Activated CD4-positive, alpha-beta T cell treated with anti-CD3 and anti-CD28 coated beads, Interleukin-2, amount 10 ng/mL, durations not matched to agents 24 days and 14 days (primary cell): ENCODE results near the gene PROX1. TPM values are rescaled to one million over a fixed set of nuclear protein-coding genes. Genes with fewer than 3 reads are reported as not detected.

ENCODE experiments used
- DNase-seq: peaks from one replicate; pipeline ENCODE4 v3.0.0; 2022
- H3K27ac Mint-ChIP-seq: one replicate; pipeline ENCODE4 v1.8.0; 2022; ENCODE audit warnings: mild to moderate bottlenecking, mixed read lengths
- H3K27me3 Mint-ChIP-seq: one replicate; pipeline ENCODE4 v1.8.0; 2022; ENCODE audit warnings: mixed read lengths
- H3K36me3 Mint-ChIP-seq: one replicate; pipeline ENCODE4 v1.8.0; 2022; ENCODE audit warnings: low read depth, mild to moderate bottlenecking, mixed read lengths
- H3K4me1 Mint-ChIP-seq: one replicate; pipeline ENCODE4 v1.8.0; 2021; ENCODE audit warnings: mixed read lengths
- H3K4me3 Mint-ChIP-seq: one replicate; pipeline ENCODE4 v1.8.0; 2022; ENCODE audit warnings: mild to moderate bottlenecking, moderate library complexity, mixed read lengths
- H3K9me3 Mint-ChIP-seq: one replicate; pipeline ENCODE4 v1.8.0; 2021; ENCODE audit warnings: mixed read lengths
- intact Hi-C: fragments of 100-400 bp; cut with micrococcal nuclease; formaldehyde crosslinking; loops from one replicate; pipeline ENCODE4 v1.15.1; 2023
- total RNA-seq: library from RNA; stranded (reverse); gene quantifications from 2 replicates; pipeline ENCODE4 v1.2.3, GENCODE V29; 2022

Gene PROX1
- total RNA-seq, 1 donor from 2014 or later, result not detected

DNA sequence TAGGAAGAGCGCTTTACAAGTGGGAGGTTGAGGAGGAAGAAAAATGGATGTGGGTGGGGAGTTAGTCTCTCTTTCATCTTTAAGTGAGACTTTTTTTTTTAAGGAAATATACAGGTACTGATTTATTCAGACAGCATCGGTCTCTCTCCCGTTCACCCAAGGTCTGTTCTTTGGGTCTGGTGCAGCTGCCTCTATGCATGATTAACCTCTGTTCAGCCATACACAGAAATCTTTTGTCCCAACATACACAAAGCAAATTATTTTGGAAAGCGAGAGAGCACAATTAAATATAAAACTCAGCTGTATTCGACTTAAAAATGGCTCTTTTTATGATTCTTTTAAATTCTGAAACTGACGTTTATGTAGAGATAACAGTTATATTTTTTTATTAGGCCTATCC lies 11.0 kb downstream of the PROX1 start:
- no peak for DNase-seq
- Mint-ChIP-seq H3K9me3 (no peaks in the 10 kb centered on the region), H3K36me3 (no peaks in the 10 kb centered on the region), H3K4me3 (no peak overlapping the region), H3K27ac (no peak overlapping the region), H3K27me3 (peaks cover 19% of the 10 kb centered on the region), H3K4me1 (no peaks in the 10 kb centered on the region)
- intact Hi-C loops, result no loop called here

DNA sequence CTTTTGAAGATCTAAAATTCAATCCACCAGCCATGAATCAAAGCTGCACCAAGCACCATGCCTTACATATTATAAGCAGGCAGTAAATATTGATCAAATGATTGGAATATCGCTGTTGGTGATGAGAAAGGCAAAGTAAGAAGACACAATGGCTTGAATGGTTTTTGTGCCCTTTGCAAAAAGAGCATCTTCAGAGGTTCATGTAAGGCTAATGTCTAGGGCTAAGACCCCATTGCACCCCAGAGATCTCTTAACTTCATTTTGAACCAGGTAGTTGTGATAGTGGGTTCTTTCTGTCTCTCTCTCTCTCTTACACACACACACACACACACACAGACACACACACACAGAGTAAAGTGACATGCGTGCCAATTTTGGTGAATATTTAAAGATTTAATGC lies 12.0 kb downstream of the PROX1 start:
- no peaks in the 10 kb centered on the region for H3K9me3 Mint-ChIP-seq

DNA sequence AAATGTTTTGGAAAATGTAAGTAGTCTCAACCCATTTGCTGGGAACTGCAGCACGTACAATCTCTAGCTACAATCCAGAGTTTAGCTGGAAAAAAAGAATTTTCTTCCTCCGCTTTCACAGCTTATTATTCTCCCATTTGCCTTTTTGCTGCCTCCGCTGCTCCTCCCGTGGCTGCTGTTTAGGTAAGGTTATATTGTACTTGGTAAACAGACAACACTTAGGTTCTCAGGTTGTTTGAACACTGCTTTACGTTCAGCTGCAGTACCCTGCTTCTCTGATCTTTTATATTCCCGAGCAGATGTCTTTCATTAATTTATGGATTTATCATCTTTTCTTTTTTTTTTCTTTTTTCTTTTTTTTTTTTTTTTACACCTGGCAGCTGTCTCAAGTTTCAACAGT lies 14.3 kb downstream of the PROX1 start:
- intact Hi-C loops, result no loop called here
- Mint-ChIP-seq H3K4me1 (no peaks in the 10 kb centered on the region), H3K36me3 (no peaks in the 10 kb centered on the region), H3K27ac (no peak overlapping the region), H3K27me3 (peaks cover 20% of the 10 kb centered on the region), H3K4me3 (no peak overlapping the region), H3K9me3 (no peaks in the 10 kb centered on the region)
- no peak for DNase-seq

More for the DNA sequence above, 12.0 kb downstream of the PROX1 start:
- peaks cover 17% of the 10 kb centered on the region for H3K27me3 Mint-ChIP-seq
- intact Hi-C loops, result no loop called here
- no peak overlapping the region for H3K27ac Mint-ChIP-seq
- no peak for DNase-seq
- H3K36me3 Mint-ChIP-seq, result no peaks in the 10 kb centered on the region
- no peaks in the 10 kb centered on the region for H3K4me1 Mint-ChIP-seq
- no peak overlapping the region for H3K4me3 Mint-ChIP-seq

DNA sequence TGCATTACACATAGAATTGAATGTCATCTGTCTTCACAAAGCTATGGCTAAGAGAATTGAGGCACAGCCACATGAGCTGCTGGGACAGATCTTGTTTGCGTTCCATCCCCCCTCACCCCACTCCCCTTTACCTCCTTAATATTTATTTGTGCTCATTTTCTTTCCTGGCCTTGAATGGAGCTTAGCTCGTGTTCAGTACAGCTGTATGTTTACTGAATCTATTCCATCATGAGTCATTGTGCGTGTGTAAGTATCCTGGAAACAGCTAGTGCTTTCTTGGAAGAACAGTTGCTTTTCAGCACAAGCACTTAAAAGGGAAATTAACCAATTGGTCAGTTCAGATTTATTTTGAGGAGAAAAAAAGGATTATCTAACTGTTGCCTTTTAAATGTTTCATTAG lies 14.7 kb downstream of the PROX1 start:
- H3K27ac Mint-ChIP-seq, result no peak overlapping the region
- H3K4me3 Mint-ChIP-seq, result no peak overlapping the region
- H3K36me3 Mint-ChIP-seq, result no peaks in the 10 kb centered on the region
- peaks cover 20% of the 10 kb centered on the region for H3K27me3 Mint-ChIP-seq
- intact Hi-C loops, result no loop called here
- H3K9me3 Mint-ChIP-seq, result no peaks in the 10 kb centered on the region
- H3K4me1 Mint-ChIP-seq, result no peaks in the 10 kb centered on the region
- DNase-seq, result no peak

DNA sequence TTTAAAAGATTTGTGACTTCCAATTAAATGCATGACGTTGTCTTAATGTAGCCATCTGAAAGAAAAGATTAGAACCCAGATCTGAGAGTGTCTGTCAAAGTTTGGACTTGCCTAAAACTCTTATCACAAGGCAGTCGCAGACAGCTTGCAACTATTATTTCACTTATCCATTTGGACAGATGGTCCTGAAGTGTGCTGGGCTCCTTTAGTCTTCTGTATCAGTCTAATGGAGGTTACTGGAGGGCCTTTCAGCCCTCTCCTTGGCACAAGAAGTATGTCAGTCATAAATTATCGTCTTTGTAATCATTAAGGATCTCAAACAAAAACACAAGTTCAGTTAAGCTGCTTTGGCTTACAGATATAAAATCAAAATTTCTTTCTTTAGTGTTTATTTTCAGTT lies 15.5 kb downstream of the PROX1 start:
- no peak for DNase-seq
- Mint-ChIP-seq H3K36me3 (no peaks in the 10 kb centered on the region), H3K4me3 (no peak overlapping the region), H3K9me3 (no peaks in the 10 kb centered on the region), H3K4me1 (no peaks in the 10 kb centered on the region), H3K27me3 (peaks cover 20% of the 10 kb centered on the region), H3K27ac (no peak overlapping the region)
- intact Hi-C loops, result no loop called here

DNA sequence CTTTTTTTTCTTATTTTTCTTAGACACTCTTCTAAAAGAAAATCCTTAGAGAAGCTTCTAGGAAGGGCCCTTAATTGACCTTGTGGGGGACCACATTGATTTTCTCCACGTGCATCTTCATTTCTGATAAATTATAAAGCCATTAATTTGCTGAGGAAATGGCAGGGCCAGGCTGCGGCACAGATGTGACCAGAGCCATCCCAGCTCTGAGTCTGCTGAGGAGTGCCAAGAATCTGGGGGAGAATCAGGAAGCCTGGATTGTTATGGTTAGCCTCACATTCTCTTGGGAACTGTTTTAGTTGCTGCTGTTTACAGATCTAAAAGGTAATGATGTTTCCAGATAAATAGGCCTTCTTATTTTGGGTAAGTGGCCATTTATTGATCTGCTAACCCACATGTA lies 16.2 kb downstream of the PROX1 start:
- DNase-seq, result no peak
- no peak overlapping the region for H3K4me3 Mint-ChIP-seq
- no peak overlapping the region for H3K27ac Mint-ChIP-seq
- no peaks in the 10 kb centered on the region for H3K4me1 Mint-ChIP-seq
- no peaks in the 10 kb centered on the region for H3K9me3 Mint-ChIP-seq
- intact Hi-C loops, result no loop called here
- H3K27me3 Mint-ChIP-seq, result peaks cover 19% of the 10 kb centered on the region
- no peaks in the 10 kb centered on the region for H3K36me3 Mint-ChIP-seq

DNA sequence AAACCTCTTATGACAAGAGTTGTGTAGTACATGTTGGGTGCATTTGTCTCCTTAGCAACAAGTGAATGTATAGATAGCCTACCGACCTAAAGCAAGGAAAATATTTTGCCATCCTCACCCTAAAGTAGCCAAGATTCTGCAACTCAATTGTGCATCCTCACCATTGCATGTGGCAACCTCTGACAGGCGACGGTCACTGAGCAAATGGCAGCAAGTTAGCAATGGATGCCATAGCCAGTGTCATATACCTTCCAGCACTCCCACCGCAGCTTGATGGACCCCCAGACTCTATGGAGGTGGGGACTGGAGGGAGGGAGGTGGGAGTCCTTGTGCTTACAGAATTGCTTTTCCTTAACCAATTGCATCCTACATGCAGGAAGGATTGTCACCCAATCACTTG lies 17.0 kb downstream of the PROX1 start:
- H3K4me1 Mint-ChIP-seq, result no peaks in the 10 kb centered on the region
- intact Hi-C loops, result no loop called here
- no peak overlapping the region for H3K4me3 Mint-ChIP-seq
- no peaks in the 10 kb centered on the region for H3K9me3 Mint-ChIP-seq
- H3K36me3 Mint-ChIP-seq, result no peaks in the 10 kb centered on the region
- H3K27ac Mint-ChIP-seq, result no peak overlapping the region
- H3K27me3 Mint-ChIP-seq, result peaks cover 15% of the 10 kb centered on the region
- no peak for DNase-seq

DNA sequence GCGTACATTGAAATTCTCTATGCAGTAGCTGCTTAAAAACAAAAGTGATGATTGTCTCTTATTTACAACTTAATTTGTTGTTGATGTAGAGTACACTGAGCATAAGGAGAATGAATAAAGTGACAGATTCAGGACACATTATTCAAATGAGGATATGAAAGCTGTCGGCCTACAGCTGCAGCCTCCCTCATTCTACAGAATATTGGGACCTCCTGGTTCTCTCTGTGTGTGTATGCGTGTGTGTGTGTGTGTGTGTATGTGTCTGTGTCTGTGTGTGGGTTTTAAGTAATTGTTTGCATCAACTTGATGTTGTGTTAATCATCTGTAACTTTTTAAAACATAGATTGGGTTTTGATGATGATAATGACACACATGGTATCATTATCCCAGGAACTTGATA lies 17.9 kb downstream of the PROX1 start:
- intact Hi-C loops, result no loop called here
- Mint-ChIP-seq H3K4me1 (no peaks in the 10 kb centered on the region), H3K27me3 (peaks cover 12% of the 10 kb centered on the region), H3K4me3 (no peak overlapping the region), H3K9me3 (no peaks in the 10 kb centered on the region), H3K27ac (no peak overlapping the region), H3K36me3 (no peaks in the 10 kb centered on the region)
- no peak for DNase-seq

DNA sequence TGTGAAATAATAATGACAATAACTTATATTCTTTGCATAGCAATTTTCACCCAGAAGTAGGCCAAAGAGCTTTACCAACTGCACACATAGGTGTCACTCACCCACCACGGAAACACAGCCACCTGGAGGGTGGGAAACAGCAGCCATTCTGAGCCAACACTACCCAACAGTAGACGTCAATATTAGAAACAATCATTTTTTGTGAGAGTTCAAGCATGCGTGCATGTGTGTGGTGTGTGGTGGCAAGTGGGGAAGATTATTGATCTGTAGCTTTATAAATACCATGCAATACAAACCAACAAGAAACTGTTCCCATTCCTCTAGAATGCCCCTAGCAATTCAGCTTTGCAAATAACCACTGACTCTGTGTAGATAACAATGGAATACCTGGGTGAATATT lies 19.1 kb downstream of the PROX1 start:
- H3K27ac Mint-ChIP-seq, result no peak overlapping the region
- H3K9me3 Mint-ChIP-seq, result no peaks in the 10 kb centered on the region
- H3K27me3 Mint-ChIP-seq, result peaks cover 11% of the 10 kb centered on the region
- H3K36me3 Mint-ChIP-seq, result no peaks in the 10 kb centered on the region
- intact Hi-C loops, result no loop called here
- H3K4me3 Mint-ChIP-seq, result no peak overlapping the region
- DNase-seq, result no peak
- no peaks in the 10 kb centered on the region for H3K4me1 Mint-ChIP-seq

DNA sequence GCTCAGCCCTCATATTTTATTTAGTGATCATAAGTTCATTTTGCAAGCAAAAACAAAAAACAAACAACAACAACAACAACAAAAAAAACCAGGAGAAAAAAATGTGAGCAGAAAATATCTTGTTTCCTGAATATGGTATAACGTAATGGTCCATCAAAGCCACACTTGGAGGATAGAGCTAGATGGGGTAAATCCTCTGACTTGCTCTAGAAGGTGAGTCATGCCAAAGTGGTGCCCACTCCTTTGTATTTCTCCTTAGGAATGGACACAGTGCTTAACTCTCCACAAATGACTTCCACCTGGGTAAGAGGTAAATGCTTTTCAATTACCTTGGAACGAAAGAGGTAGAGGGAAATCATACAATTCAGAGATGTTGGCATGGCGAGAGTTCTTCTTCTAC lies 20.6 kb downstream of the PROX1 start:
- DNase-seq, result no peak
- Mint-ChIP-seq H3K27me3 (peaks cover 10% of the 10 kb centered on the region), H3K36me3 (no peaks in the 10 kb centered on the region), H3K27ac (no peak overlapping the region), H3K9me3 (no peaks in the 10 kb centered on the region), H3K4me3 (no peak overlapping the region), H3K4me1 (no peaks in the 10 kb centered on the region)
- intact Hi-C loops, result no loop called here

DNA sequence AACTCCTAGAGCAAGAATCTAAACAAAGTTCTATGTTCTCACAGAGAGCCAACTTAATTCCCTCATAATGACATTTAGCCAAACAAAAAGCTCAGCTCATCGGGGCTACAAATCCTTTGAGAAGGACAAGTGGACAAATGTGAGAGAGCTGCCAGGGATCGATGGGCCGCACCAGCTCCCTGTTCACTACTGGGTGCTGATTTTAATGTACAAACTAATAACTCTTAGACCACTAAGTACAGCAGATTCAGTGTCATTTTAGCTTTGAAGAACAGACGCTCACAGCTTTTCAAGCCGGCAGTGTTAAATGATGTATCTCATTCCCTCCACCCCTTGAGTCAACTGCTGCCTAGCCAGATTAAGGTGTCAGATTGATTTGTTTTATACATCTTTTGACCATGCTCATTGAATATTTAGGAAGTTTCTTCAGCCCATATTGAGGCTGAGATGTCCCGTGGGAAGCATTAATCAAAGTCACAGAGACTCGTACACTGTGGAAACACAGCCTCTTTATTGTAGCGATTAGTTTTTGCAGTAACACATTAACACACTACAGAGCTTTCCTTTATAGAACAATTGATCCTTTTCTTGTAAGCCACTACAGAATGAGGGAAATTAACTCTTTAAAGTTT lies 21.1 kb downstream of the PROX1 start:
- H3K27ac Mint-ChIP-seq, result no peak overlapping the region
- DNase-seq, result no peak
- H3K9me3 Mint-ChIP-seq, result no peaks in the 10 kb centered on the region
- H3K4me1 Mint-ChIP-seq, result no peaks in the 10 kb centered on the region
- H3K27me3 Mint-ChIP-seq, result peaks cover 10% of the 10 kb centered on the region
- no peaks in the 10 kb centered on the region for H3K36me3 Mint-ChIP-seq
- H3K4me3 Mint-ChIP-seq, result no peak overlapping the region
- intact Hi-C loops, result no loop called here

DNA sequence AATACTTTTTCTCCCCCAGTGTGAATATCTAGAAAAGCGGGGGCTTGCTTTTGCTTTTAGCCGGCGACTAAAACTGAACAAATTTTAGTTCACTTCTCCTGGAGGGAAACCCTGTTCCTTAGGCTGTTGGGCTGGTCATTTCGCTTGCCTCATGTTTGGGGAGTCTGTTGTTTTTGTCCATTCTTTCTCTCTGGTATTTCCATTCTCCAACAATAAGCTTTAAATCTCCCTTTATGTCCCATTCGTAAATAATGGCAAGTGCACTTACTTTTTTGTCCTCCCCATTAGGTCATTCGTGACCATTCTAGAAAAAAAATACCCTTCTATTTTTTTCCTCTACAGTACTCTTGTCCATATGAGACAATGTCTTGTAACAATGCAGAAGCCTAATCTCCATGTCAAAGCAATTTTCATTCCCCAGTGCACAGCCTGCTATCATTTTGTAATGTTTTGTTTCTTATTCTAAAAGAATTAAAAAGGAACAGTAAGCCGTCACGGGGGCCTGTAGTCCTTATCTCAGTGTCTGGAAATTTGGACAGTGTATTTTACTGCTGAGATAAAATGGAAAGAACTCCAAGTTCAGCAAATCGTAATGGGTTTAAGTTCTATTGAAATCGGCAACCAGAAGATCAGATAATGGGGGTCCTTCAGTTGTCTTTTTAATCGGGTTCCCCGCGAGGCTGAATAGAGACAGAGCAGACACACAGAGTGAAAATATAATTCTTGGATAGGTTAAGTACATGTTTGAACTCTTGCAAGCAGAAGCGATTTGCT lies 21.8 kb downstream of the PROX1 start:
- H3K27me3 Mint-ChIP-seq, result peaks cover 9% of the 10 kb centered on the region
- H3K36me3 Mint-ChIP-seq, result no peaks in the 10 kb centered on the region
- H3K4me1 Mint-ChIP-seq, result no peaks in the 10 kb centered on the region
- intact Hi-C loops, result no loop called here
- H3K9me3 Mint-ChIP-seq, result no peaks in the 10 kb centered on the region
- H3K27ac Mint-ChIP-seq, result no peak overlapping the region
- DNase-seq, result no peak
- H3K4me3 Mint-ChIP-seq, result no peak overlapping the region

DNA sequence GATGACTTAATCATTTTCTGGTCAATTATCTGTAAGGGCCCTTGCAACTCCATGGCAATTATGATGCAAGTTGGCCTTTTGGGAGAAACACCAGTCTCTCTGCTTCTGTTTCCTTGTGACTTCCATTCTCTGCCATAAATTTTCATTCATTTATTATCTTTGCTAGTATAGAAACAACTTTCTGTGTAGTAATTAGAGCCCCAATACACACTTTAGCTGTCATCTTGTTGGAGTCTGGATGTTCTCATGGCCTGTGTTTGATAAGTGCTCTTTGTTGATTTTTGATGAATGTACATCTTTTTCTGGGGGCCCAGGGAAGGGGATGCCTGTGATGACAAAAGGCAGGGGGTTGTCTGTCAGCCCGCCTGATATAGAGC lies 22.4 kb downstream of the PROX1 start:
- intact Hi-C loops, result no loop called here
- Mint-ChIP-seq H3K4me3 (no peak overlapping the region), H3K4me1 (no peaks in the 10 kb centered on the region), H3K27ac (no peak overlapping the region), H3K9me3 (no peaks in the 10 kb centered on the region), H3K36me3 (no peaks in the 10 kb centered on the region), H3K27me3 (peaks cover 9% of the 10 kb centered on the region)
- no peak for DNase-seq

DNA sequence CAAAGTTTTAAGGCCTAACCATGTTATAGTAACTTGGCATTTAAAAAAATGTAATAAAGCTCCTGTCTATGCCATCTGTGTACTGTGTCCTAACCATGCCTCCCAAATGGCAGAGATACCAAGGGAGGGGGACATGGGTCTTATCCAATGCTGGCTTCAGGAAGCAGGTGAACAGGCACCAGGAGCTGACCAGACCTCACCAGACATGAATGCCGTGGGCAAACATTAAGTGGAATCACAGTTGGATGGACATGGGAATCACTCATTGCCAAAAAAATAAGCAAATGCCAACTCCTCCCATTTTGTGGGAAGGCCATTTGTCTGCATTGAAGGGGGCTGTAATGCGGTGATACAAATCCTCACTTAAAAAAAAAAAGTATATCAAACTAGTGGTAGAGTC lies 22.9 kb downstream of the PROX1 start:
- Mint-ChIP-seq H3K4me3 (no peak overlapping the region), H3K9me3 (no peaks in the 10 kb centered on the region), H3K4me1 (no peaks in the 10 kb centered on the region), H3K27me3 (peaks cover 7% of the 10 kb centered on the region), H3K27ac (no peak overlapping the region), H3K36me3 (no peaks in the 10 kb centered on the region)
- DNase-seq, result no peak
- intact Hi-C loops, result no loop called here

DNA sequence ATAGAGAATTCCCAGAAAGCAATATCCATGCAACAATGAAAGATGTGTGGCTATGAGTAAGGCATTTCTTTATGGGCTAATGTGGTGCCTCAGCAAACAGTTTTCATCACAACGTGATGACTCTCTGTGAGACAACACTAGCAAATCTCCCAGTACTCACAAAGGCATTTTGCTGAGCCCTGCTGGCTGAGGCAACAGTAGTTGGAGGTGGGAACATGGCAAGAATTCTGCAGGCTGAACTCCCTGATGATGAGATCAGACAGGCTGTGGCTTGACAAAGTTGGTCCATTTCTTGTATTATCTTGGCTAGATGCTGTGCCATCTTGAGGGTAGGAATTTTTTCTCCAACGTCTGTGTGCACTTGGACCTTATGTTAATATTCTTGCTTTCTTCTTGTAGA lies 24.6 kb downstream of the PROX1 start:
- Mint-ChIP-seq H3K27ac (no peak overlapping the region), H3K27me3 (peaks cover 5% of the 10 kb centered on the region), H3K4me1 (no peaks in the 10 kb centered on the region), H3K36me3 (no peaks in the 10 kb centered on the region), H3K9me3 (no peaks in the 10 kb centered on the region), H3K4me3 (no peak overlapping the region)
- intact Hi-C loops, result no loop called here
- DNase-seq, result no peak
